NCI-H345 treated with DMSO at 0.1 percent for 48 hours (cell line): Measurements from ENCODE around the gene TAPT1.
"Not testable (repeated sequence)": the region's sequence is repeated elsewhere in the genome, so short reads cannot be mapped to it uniquely, and the experiment has no call there.

Experiments used
- DNase-seq: peaks from one replicate; lab custom pipeline; 2025; ENCODE audit not compliant: unreplicated experiment; lab: John Stamatoyannopoulos, UW

Gene TAPT1, protein sequence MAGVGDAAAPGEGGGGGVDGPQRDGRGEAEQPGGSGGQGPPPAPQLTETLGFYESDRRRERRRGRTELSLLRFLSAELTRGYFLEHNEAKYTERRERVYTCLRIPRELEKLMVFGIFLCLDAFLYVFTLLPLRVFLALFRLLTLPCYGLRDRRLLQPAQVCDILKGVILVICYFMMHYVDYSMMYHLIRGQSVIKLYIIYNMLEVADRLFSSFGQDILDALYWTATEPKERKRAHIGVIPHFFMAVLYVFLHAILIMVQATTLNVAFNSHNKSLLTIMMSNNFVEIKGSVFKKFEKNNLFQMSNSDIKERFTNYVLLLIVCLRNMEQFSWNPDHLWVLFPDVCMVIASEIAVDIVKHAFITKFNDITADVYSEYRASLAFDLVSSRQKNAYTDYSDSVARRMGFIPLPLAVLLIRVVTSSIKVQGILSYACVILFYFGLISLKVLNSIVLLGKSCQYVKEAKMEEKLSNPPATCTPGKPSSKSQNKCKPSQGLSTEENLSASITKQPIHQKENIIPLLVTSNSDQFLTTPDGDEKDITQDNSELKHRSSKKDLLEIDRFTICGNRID

DNA sequence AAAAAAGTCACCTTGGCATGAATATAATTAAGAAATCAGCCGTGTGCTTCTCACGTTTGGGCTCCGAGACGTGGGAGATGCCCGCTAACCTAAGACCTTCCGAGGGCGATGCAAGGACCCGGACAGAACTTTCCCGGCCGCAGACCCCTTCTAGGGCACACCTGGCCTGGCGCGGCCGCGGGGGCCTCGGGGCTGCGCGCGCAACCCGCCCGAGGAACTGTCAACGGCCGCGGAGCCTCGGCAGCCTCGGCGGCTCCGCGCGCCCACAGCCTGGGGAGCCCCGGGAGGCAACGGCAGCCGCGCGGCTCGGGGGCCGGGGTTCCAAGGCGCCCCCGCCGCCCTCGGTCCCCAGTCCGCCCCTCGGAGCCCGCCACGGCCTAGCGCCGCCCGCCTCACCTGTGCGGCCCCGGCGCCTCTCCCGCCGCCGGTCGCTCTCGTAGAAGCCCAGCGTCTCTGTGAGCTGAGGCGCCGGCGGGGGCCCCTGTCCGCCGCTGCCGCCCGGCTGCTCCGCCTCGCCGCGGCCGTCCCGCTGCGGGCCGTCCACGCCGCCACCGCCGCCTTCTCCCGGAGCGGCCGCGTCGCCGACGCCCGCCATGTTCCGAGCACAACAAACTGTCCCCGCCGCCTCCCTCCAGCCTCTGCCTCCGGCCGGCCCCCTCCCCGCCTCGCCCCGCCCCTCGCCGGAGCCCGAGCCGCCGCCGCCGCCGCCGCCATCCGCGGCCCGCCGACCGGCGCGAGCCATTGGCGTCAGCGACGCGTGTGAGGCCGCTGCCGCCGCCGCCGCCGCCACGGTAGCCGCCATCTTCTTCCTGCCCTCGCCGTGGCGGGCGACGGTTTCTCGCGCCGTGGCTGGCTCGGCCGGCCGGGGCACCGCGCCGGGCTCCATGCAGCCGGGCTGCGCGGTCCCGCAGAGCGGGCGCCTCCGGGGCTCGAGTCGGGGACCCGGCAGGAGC, at the start of gene TAPT1:
TAPT1 (minus strand) TSS at position 609 of the 953 bp plus-strand sequence; CDS start at position 595, 14 bp downstream.
- DNase-seq, result peak; percentile 20

GRCh38 chr4:16271411-16271810, 45.1 kb upstream of the TAPT1 start:
- DNase-seq, result no peak

DNA sequence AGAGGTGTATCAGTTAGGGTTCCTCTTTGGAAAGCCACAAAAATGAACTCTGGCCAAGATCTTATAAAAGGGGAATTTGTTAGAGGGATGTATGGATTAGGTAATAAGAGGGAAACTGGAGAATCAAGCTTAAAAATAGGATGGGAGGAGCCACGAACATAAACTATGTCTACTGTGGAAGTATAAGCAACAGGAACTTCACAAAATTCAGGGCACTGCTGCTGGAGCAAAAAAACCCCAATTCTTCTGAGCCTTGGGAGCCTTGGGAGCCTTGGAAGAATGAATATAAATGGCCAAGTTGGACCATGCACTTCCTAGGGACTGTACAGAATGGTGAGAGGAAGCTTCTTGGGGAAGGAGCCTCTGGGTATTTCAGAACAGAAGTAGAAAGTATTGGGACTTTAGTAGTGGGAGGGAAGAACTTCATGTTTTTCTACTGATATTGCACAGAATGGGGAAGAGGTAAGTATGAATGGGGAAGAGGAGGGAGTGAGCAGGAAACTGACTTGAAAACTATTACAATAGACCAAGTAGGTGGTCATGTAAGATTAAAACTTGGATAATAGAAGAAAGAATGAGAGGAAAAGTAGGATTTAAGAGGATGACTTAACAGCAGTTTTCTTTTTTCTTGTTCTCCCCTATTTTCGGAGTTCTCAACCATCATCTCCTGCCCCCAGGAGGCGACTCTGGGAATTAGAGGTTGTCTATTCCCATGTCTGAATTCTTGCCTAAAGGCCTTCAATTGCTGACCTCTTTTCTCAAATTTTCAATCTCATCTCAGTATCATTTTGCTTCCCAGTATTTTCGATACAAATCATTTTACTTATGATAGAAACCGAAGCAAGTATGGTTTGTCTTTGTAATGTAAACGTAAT, 44.4 kb upstream of the TAPT1 start:
- DNase-seq, result no peak

- not testable (repeated sequence) for DNase-seq
Measured at GRCh38 chr4:16269742-16270453, 43.6 kb upstream of the TAPT1 start.

DNA sequence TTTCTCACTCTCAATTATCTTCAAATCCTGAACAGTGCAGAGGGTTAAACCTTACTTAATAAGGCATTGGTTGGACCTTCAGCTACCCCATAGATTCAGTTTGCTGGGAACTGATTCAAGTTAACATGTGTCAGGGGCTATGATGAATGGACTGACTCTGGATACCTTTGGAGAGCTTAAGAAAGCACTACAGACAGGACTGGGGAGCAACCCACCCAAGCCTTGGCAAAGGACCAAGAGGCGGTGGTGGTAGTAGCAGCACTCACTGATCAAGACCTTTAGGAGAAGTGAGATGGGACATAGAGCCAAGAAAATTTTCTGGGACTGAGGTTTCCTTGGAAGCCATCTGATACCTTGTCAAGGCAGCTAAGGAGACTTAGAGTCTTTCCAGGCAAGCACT, 43.0 kb upstream of the TAPT1 start:
- DNase-seq, result no peak

DNA sequence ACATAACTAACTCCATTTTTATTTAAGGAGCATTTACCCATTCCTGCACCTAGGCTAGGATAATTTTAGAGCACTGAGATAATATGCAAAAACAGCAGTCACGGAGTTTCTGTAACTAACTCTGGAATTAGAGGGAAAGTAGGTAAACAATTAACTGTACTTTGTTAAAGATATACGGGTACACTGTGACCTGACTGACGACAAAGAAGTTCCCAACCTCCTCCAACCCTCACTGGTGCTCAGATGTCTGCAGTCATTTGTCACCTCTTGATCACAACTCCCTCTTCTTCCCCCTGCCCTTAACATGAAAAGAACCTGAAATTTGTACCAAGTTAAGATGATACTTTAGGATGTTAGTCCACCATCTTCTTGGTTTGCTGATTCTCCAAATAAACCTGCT, 42.0 kb upstream of the TAPT1 start:
- DNase-seq, result no peak

- DNase-seq, result no peak
Measured at GRCh38 chr4:16267639-16268038, 41.4 kb upstream of the TAPT1 start.

- DNase-seq, result no peak
Measured at GRCh38 chr4:16265820-16266219, 39.5 kb upstream of the TAPT1 start.

DNA sequence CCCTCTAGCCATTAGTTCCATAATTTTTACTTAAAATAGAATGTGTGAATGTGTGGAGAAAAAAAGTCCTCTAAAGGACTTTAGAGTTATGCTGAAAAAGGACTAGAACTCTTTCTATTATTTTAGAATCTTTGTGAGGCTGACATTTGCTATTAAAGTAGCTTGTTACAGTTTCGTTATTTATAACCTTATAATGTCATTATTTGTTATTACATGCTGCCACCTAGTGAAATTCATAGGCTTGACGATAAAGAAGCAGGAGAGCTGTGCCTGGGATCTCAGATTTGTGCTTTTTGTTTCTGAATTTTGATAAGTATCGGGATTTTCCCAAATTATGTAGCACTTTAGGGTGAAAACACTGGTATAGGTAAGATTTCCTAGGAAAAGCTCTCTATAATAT, 38.5 kb upstream of the TAPT1 start:
- DNase-seq, result peak; percentile 3

GRCh38 chr4:16263056-16263455, 36.8 kb upstream of the TAPT1 start:
- DNase-seq, result no peak

GRCh38 chr4:16262188-16262587, 35.9 kb upstream of the TAPT1 start:
- DNase-seq, result no peak

DNA sequence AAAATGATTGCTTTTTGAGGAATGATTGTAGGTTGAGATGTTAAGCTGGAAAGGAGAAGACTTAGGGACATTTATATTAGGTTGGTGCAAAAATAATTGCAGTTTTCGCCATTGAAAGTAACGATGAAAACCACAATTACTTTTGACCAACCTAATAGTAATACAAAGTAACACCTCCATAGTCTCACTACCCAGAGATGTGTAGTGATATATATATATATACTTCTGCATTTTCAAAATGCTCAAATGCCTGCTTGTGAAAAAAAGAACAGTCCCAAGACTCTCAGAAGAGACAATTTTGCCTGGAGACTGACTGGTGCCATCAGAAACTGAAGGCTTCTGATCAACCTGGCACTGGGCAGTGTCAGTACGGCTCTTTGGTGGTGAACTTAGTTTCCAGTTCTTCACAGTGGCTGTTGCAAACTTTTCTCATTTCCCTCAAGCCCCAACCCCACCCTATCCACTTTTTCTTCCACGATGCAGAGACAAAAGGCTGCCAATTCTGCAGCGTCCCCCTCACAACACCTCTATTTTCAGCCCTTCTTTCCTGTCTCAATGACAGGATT, 35.1 kb upstream of the TAPT1 start:
- no peak for DNase-seq

DNA sequence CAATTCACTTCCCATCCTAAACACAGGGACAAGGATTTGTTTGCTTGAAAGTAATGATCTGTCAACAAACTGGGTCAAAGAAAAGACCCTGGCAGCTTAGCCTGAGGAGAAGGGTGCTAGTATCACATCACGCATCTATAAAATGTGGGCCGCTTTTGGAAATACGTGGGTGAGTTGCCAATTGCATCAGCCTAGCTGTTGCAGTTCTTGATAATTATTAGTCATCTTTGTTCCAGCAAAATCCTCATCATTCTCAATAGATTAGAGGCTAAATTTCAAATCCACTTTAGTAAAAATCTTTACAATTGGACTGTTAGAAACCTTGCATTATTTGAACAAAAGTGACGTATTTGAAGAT, 33.6 kb upstream of the TAPT1 start:
- no peak for DNase-seq

- DNase-seq, result no peak
Measured at GRCh38 chr4:16259241-16259888, 33.1 kb upstream of the TAPT1 start.

DNA sequence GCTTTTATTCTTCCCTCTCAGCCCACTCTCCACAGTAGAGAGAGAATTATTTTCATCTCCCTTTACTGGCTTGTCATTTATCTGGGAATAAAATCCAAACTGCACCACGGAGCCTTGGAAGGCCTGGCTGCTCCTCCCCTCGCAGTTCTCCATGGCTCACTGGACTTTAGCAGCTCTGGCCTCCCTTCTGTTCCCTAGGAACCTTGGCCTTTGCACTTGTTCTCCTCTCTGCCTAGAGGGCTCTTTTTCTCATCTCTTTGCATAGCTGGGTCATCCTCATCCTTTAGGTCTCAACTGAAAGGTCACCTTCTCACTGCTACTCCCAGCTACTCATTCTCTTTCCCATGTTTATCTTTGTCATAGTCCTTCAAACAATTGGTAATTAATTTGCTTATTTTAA, 31.3 kb upstream of the TAPT1 start:
- DNase-seq, result no peak

GRCh38 chr4:16256343-16256742, 30.1 kb upstream of the TAPT1 start:
- DNase-seq, result no peak

- DNase-seq, result no peak
Measured at GRCh38 chr4:16255730-16256129, 29.5 kb upstream of the TAPT1 start.

GRCh38 chr4:16253127-16253960, 27.1 kb upstream of the TAPT1 start:
- no peak for DNase-seq
